ENCODE results near the gene STN1.

DNA sequence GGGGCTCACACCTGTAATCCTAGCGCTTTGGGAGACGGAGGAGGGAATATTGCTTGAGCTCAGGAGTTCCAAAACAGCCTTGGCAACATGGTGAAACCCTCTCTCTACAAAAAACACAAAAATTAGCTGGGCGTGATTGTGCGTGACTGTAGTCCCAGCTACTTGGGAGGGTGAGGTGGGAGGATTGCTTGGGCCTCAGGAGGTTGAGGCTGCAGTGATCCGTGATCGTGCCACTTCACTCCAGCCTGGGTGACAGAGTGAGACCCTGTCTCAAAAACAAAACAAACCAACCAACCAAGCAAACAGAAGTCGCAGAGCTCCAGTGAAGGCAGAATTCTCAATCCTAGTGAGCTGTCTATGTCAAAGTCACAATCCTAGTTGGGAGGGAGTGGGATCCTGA, 14.3 kb upstream of the STN1 start:
- TF ChIP-seq EZH2phosphoT487 (IDR thresholded peaks at IDR 0.05; ENCODE audit: insufficient read depth, low read depth) (no peak), EZH2 (IDR thresholded peaks at IDR 0.05; ENCODE audit: insufficient read depth, poor library complexity, severe bottlenecking) (no peak)

All from GM23248 (cell line).